WERI-Rb-1 (cell line): Measurements from ENCODE around the gene YDJC.
A peak's percentile ranks its signal among the peaks of the same experiment; 100 is the strongest.

ENCODE experiments used
- DNase-seq: peaks from one replicate; pipeline ENCODE4 v3.0.0-alpha.2; 2020
- H3K27ac ChIP-seq: fragments of 250-450 bp; sonication (Bioruptor Pico); 2 replicates; pipeline ENCODE4 v1.5.1; 2020; ENCODE audit warnings: mild to moderate bottlenecking, moderate library complexity
- H3K27me3 ChIP-seq: fragments of 250-450 bp; sonication (Bioruptor Pico); 2 replicates; pipeline ENCODE4 v1.5.1; 2021; ENCODE audit warnings: mild to moderate bottlenecking, low read depth, moderate library complexity; ENCODE audit not compliant: insufficient read depth, severe bottlenecking
- H3K36me3 ChIP-seq: fragments of 250-450 bp; sonication (Bioruptor Pico); 2 replicates; pipeline ENCODE4 v1.5.1; 2020; ENCODE audit warnings: mild to moderate bottlenecking, moderate library complexity
- H3K4me3 ChIP-seq: 2 replicates; pipeline ENCODE4 v1.5.1; 2011; ENCODE audit warnings: low read depth, mild to moderate bottlenecking, control low read depth, low read length
- H3K9me3 ChIP-seq: fragments of 250-450 bp; sonication (Bioruptor Pico); 2 replicates; pipeline ENCODE4 v1.5.1; 2021; ENCODE audit warnings: mild to moderate bottlenecking, moderate library complexity; ENCODE audit not compliant: severe bottlenecking
- CTCF ChIP-seq: IDR thresholded peaks from 2 replicates; pipeline ENCODE4 v1.5.1; 2011; ENCODE audit warnings: low read depth, mild to moderate bottlenecking, control low read depth, inconsistent platforms, low read length

YDJC gene

GRCh38 chr22:21635771-21636510 lies 6.1 kb upstream of the YDJC start:
- Histone ChIP-seq H3K36me3 (no peaks in the 10 kb centered on the region), H3K27me3 (no peaks in the 10 kb centered on the region), H3K4me3 (no peak overlapping the region), H3K9me3 (no peaks in the 10 kb centered on the region), H3K27ac (no peak overlapping the region)
- no peak for TF ChIP-seq CTCF
- DNase-seq = no peak

- Histone ChIP-seq H3K27ac (no peak overlapping the region; the same call in 1 of the 2 replicates), H3K9me3 (no peaks in the 10 kb centered on the region), H3K4me3 (no peak overlapping the region), H3K36me3 (no peaks in the 10 kb centered on the region), H3K27me3 (no peaks in the 10 kb centered on the region)
- peak; percentile 32 for DNase-seq
- no peak for TF ChIP-seq CTCF
Measured at GRCh38 chr22:21634844-21635243, 5.0 kb upstream of the YDJC start.

- no peak for DNase-seq
- TF ChIP-seq CTCF = no peak
- Histone ChIP-seq H3K9me3 (no peaks in the 10 kb centered on the region), H3K27ac (no peak overlapping the region), H3K27me3 (no peaks in the 10 kb centered on the region), H3K36me3 (peaks cover 4% of the 10 kb centered on the region; the same call in 1 of the 2 replicates), H3K4me3 (no peak overlapping the region)
Measured at GRCh38 chr22:21634081-21634480, 4.3 kb upstream of the YDJC start.

- H3K27me3 ChIP-seq = no peaks in the 10 kb centered on the region
- peaks cover 5% of the 10 kb centered on the region for H3K36me3 ChIP-seq
- no peaks in the 10 kb centered on the region for H3K9me3 ChIP-seq
- no peak overlapping the region for H3K27ac ChIP-seq
- DNase-seq = no peak
- H3K4me3 ChIP-seq = no peak overlapping the region
- TF ChIP-seq CTCF = no peak
Measured at GRCh38 chr22:21633481-21633880, 3.7 kb upstream of the YDJC start.

GRCh38 chr22:21632931-21633330 lies 3.1 kb upstream of the YDJC start:
- Histone ChIP-seq H3K9me3 (no peaks in the 10 kb centered on the region), H3K27me3 (no peaks in the 10 kb centered on the region), H3K27ac (no peak overlapping the region), H3K4me3 (no peak overlapping the region), H3K36me3 (peaks cover 10% of the 10 kb centered on the region)
- no peak for DNase-seq
- no peak for TF ChIP-seq CTCF
